ENCODE measurements around the gene RUFY3.

The RUFY3 gene

GRCh38 chr4:70787496-70787895, 65.7 kb downstream of the RUFY3 start:
- Histone ChIP-seq H3K36me3 (peaks cover 29% of the 10 kb centered on the region), H3K27ac (no peak overlapping the region), H3K4me3 (ENCODE audit: low read depth, low read length) (no peak overlapping the region), H3K9me3 (ENCODE audit: severe bottlenecking) (no peaks in the 10 kb centered on the region), H3K27me3 (ENCODE audit: insufficient read depth, low read depth, severe bottlenecking) (no peaks in the 10 kb centered on the region)
- DNase-seq = no peak
- TF ChIP-seq CTCF (IDR thresholded peaks at IDR 0.05; ENCODE audit: low read depth, low read length) = no peak

GRCh38 chr4:70788733-70789132, 67.0 kb downstream of the RUFY3 start:
- Histone ChIP-seq H3K27ac (no peak overlapping the region), H3K9me3 (ENCODE audit: severe bottlenecking) (no peaks in the 10 kb centered on the region), H3K36me3 (peaks cover 33% of the 10 kb centered on the region), H3K27me3 (ENCODE audit: insufficient read depth, low read depth, severe bottlenecking) (no peaks in the 10 kb centered on the region), H3K4me3 (ENCODE audit: low read depth, low read length) (no peak overlapping the region)
- no peak for DNase-seq
- no peak for TF ChIP-seq CTCF (IDR thresholded peaks at IDR 0.05; ENCODE audit: low read depth, low read length)

GRCh38 chr4:70793626-70794025, 71.9 kb downstream of the RUFY3 start:
- H3K9me3 ChIP-seq (ENCODE audit: severe bottlenecking) = no peaks in the 10 kb centered on the region
- H3K27ac ChIP-seq = no peak overlapping the region
- peaks cover 36% of the 10 kb centered on the region for H3K36me3 ChIP-seq
- no peak for TF ChIP-seq CTCF (IDR thresholded peaks at IDR 0.05; ENCODE audit: low read depth, low read length)
- H3K4me3 ChIP-seq (ENCODE audit: low read depth, low read length) = no peak overlapping the region
- no peaks in the 10 kb centered on the region for H3K27me3 ChIP-seq (ENCODE audit: insufficient read depth, low read depth, severe bottlenecking)
- no peak for DNase-seq

- TF ChIP-seq CTCF (IDR thresholded peaks at IDR 0.05; ENCODE audit: low read depth, low read length) = no peak
- no peaks in the 10 kb centered on the region for H3K27me3 ChIP-seq (ENCODE audit: insufficient read depth, low read depth, severe bottlenecking)
- no peaks in the 10 kb centered on the region for H3K9me3 ChIP-seq (ENCODE audit: severe bottlenecking)
- no peak overlapping the region for H3K27ac ChIP-seq
- no peak for DNase-seq
- no peak overlapping the region for H3K4me3 ChIP-seq (ENCODE audit: low read depth, low read length)
- peaks cover 6% of the 10 kb centered on the region for H3K36me3 ChIP-seq
Observed at GRCh38 chr4:70801265-70801809, 79.6 kb downstream of the RUFY3 start.

- Histone ChIP-seq H3K4me3 (ENCODE audit: low read depth, low read length) (no peak overlapping the region), H3K27me3 (ENCODE audit: insufficient read depth, low read depth, severe bottlenecking) (no peaks in the 10 kb centered on the region), H3K36me3 (peaks cover 6% of the 10 kb centered on the region; the same call in 1 of the 2 replicates), H3K27ac (no peak overlapping the region), H3K9me3 (ENCODE audit: severe bottlenecking) (no peaks in the 10 kb centered on the region)
- no peak for DNase-seq
- TF ChIP-seq CTCF (IDR thresholded peaks at IDR 0.05; ENCODE audit: low read depth, low read length) = no peak
Observed at GRCh38 chr4:70802928-70803580, 81.3 kb downstream of the RUFY3 start.

GRCh38 chr4:70808151-70808550, 86.4 kb downstream of the RUFY3 start:
- no peak for TF ChIP-seq CTCF (IDR thresholded peaks at IDR 0.05; ENCODE audit: low read depth, low read length)
- Histone ChIP-seq H3K9me3 (ENCODE audit: severe bottlenecking) (no peaks in the 10 kb centered on the region), H3K27me3 (ENCODE audit: insufficient read depth, low read depth, severe bottlenecking) (no peaks in the 10 kb centered on the region), H3K4me3 (ENCODE audit: low read depth, low read length) (no peak overlapping the region), H3K36me3 (peaks cover 6% of the 10 kb centered on the region; the same call in 1 of the 2 replicates), H3K27ac (no peak overlapping the region)
- no peak for DNase-seq

Data from WERI-Rb-1 (cell line).